Memory B cell (primary cell): ENCODE data around the gene MED13L.

ENCODE experiments used
- ATAC-seq: fragments of 150-1000 bp; cut with Tn5 transposase; 2 replicates; pipeline ENCODE4 v1.10.0; 2021; ENCODE audit warnings: low read depth, mild to moderate bottlenecking, moderate library complexity
- DNase-seq, 2 donors: peaks; one replicate each; pipeline ENCODE4 v3.0.0; 2022; ENCODE audit warnings: low spot score in 2 of 2
- H3K27ac Mint-ChIP-seq: one replicate; pipeline ENCODE4 v1.8.0; 2022; ENCODE audit warnings: mild to moderate bottlenecking, moderate library complexity, mixed read lengths
- H3K27me3 Mint-ChIP-seq: one replicate; pipeline ENCODE4 v1.8.0; 2022; ENCODE audit warnings: mixed read lengths
- H3K36me3 Mint-ChIP-seq: one replicate; pipeline ENCODE4 v1.8.0; 2022; ENCODE audit warnings: mild to moderate bottlenecking, mixed read lengths
- H3K4me1 Mint-ChIP-seq: one replicate; pipeline ENCODE4 v1.8.0; 2022; ENCODE audit warnings: mixed read lengths
- H3K4me3 Mint-ChIP-seq: one replicate; pipeline ENCODE4 v1.8.0; 2022; ENCODE audit warnings: mild to moderate bottlenecking, moderate library complexity, mixed read lengths
- H3K9me3 Mint-ChIP-seq: one replicate; pipeline ENCODE4 v1.8.0; 2022; ENCODE audit warnings: mixed read lengths

Gene MED13L

DNA sequence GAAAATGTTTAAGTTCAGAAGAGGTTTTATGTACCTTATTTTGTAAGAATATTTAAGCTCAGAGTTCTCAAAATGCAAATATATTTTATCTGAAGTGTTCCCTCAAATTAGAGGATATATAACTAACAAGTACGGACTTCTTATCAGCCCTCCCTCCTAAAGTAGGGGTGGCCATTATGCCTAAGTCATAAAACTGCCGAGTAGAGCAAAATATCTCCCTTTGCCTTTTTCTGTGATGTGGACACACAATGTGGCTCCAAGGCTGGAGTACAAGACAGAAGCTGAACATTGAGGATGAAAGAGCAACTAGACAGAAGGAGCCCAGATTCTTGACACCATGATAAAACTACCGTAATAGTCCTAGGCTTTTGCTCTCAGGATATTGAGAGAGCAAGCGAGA is 120.9 kb downstream of the MED13L start:
- H3K9me3 Mint-ChIP-seq = no peaks in the 10 kb centered on the region
- H3K27me3 Mint-ChIP-seq = no peaks in the 10 kb centered on the region
- no peak overlapping the region for H3K27ac Mint-ChIP-seq
- no peak for DNase-seq
- H3K4me1 Mint-ChIP-seq = peaks cover 48% of the 10 kb centered on the region
- H3K4me3 Mint-ChIP-seq = no peak overlapping the region
- no peak for ATAC-seq
- H3K36me3 Mint-ChIP-seq = peaks cover 3% of the 10 kb centered on the region

DNA sequence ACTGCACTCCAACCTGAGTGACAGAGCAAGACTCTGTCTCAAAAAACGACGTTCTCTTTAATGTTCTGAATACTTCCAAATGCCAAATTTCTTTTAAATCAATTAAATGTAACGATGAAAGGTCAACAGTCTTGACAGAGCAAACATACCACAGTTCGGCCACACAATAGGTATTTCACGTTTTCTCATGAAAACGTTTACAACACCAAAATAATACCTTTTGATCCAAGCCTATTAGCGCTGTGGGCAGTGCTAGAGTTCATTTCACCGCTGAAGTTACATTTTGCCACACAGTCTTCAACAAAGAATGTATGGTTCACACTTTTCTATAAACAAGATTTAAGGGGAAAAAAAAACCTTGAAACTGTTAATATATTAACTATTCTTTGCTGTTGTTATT is 122.1 kb downstream of the MED13L start:
- no peak for ATAC-seq
- Mint-ChIP-seq H3K4me3 (no peak overlapping the region), H3K27me3 (no peaks in the 10 kb centered on the region), H3K4me1 (peaks cover 41% of the 10 kb centered on the region), H3K27ac (no peak overlapping the region), H3K9me3 (no peaks in the 10 kb centered on the region), H3K36me3 (peaks cover 3% of the 10 kb centered on the region)
- DNase-seq = no peak

DNA sequence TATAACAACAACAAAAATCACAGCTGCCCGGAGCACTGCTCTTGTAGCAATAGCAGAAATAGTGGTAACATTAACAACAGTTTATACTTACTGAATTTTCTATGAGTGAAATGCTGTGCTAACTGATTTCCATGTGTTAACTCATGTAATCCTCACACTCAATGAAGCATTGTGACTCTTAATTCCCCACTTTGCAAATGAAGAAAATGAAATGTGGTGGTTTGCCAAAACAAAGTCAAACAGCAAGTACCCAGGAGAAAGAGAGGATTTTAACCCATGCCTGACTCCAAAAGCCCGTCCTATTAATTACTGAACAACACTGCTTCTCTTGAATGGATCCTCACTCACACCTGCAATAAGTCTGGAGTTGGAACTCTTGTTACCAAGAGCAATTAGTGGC is 123.5 kb downstream of the MED13L start:
- Mint-ChIP-seq H3K4me1 (peaks cover 50% of the 10 kb centered on the region), H3K27ac (peak overlapping the region; percentile 58), H3K27me3 (no peaks in the 10 kb centered on the region), H3K9me3 (no peaks in the 10 kb centered on the region), H3K36me3 (peaks cover 3% of the 10 kb centered on the region), H3K4me3 (no peak overlapping the region)
- ATAC-seq (no peak), DNase-seq (no peak)

DNA sequence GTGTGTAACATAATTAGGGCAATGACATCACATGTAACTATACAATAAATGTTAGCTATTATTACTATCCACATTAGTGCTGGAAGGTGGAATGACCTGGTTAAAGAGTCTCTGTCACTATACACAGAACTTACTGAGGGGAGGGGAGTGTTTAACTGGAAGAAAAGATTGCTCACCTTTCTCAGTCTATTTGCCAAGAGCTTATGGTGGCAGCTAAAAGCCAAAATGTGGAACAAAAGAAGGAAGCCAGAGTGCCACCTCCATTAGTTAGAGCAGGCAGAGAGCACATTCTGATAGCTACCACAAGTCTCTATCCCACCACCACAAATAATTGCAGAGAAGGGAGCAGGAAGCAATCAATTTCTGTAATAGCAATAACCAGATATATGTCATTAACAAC is 124.4 kb downstream of the MED13L start:
- Mint-ChIP-seq H3K4me1 (peaks cover 52% of the 10 kb centered on the region), H3K27ac (no peak overlapping the region), H3K4me3 (no peak overlapping the region), H3K9me3 (no peaks in the 10 kb centered on the region), H3K36me3 (peaks cover 3% of the 10 kb centered on the region), H3K27me3 (no peaks in the 10 kb centered on the region)
- DNase-seq (no peak), ATAC-seq (no peak)

DNA sequence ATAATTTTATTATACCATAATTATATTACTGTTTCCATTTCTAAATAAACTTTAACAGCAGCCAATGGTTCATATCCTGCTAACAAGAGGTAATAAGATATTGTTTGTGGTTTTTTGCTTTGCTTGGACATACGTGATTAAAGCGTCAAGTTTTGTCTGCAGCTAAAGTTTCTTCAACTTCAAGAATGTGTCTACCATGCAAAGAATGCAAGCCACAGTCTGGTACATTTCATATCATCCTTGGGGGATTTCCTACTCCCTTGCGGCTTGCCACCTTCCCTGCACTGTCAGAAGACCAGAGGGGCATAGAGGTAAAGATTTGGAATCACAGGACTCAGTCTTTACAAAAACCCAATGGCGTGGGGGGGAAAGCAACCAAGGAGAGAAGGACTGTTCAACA is 125.2 kb downstream of the MED13L start:
- Mint-ChIP-seq H3K27me3 (no peaks in the 10 kb centered on the region), H3K4me1 (peaks cover 43% of the 10 kb centered on the region), H3K36me3 (peaks cover 1% of the 10 kb centered on the region), H3K9me3 (no peaks in the 10 kb centered on the region), H3K27ac (no peak overlapping the region), H3K4me3 (no peak overlapping the region)
- peak; percentile 89 for ATAC-seq
- DNase-seq = no peak

DNA sequence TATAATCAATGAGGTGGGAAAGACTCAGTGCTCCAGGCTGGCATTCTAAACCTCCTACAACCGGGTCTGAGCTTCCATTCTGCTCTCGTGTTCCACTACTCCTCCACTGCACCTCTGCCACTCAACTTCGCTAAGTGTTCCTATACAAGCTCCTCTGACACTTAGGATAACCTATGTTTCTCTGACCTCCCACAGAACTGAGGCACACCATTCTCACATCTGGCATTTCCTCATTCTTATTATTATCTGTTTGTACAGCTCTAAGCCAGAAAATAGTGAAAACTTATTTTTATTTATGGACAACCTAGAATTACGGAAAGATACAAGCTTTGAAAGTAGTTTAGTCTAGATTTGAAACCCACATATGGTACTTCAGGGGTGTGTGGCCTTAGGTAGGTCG is 127.0 kb downstream of the MED13L start:
- H3K9me3 Mint-ChIP-seq = no peaks in the 10 kb centered on the region
- H3K4me3 Mint-ChIP-seq = no peak overlapping the region
- peaks cover 36% of the 10 kb centered on the region for H3K4me1 Mint-ChIP-seq
- ATAC-seq (no peak), DNase-seq (no peak)
- no peaks in the 10 kb centered on the region for H3K36me3 Mint-ChIP-seq
- peak overlapping the region; percentile 6 for H3K27ac Mint-ChIP-seq
- no peaks in the 10 kb centered on the region for H3K27me3 Mint-ChIP-seq

DNA sequence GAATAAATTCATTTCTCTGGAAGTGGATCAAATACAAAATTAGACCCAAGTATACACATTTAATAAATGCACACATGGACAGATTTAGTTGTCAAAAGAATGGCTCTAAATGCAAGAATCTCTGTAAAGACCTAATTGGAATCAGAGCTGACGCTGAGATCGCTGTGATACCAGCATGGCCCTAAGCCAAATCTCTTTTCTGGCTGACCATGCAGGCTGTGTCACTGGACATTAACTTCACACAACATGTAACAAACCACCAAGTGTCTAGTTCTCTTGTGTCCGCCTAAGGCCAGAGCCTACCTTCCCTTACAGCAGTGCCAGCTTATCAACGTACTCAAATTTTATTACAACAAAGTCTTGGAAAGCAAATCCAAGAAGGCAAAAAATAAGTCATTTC is 127.5 kb downstream of the MED13L start:
- H3K4me3 Mint-ChIP-seq = no peak overlapping the region
- ATAC-seq = no peak
- H3K27ac Mint-ChIP-seq = peak overlapping the region; percentile 6
- H3K27me3 Mint-ChIP-seq = no peaks in the 10 kb centered on the region
- H3K9me3 Mint-ChIP-seq = no peaks in the 10 kb centered on the region
- H3K4me1 Mint-ChIP-seq = peaks cover 37% of the 10 kb centered on the region
- no peak for DNase-seq
- H3K36me3 Mint-ChIP-seq = no peaks in the 10 kb centered on the region

DNA sequence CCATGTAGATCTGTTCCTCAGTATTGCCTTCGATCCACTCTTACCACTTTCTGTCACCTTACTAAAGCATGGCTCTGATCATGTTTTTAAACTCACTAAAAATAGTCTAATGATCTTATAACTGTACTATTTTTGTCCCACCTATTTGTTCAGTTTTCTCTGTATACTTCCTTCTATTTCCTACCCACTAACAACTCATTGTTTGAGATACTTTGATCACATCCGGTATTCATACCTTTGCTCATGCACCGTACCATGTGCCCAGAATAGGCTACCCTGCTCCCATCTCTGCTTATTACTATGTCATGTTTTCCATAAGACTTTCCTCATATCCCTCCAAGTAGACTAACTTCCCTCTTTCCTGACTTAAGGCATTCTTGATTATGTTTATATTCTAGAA is 128.6 kb downstream of the MED13L start:
- H3K36me3 Mint-ChIP-seq = no peaks in the 10 kb centered on the region
- ATAC-seq (peak; percentile 43), DNase-seq (no peak)
- H3K9me3 Mint-ChIP-seq = no peaks in the 10 kb centered on the region
- H3K4me1 Mint-ChIP-seq = peaks cover 43% of the 10 kb centered on the region
- H3K27ac Mint-ChIP-seq = peak overlapping the region; percentile 2
- no peak overlapping the region for H3K4me3 Mint-ChIP-seq
- no peaks in the 10 kb centered on the region for H3K27me3 Mint-ChIP-seq

DNA sequence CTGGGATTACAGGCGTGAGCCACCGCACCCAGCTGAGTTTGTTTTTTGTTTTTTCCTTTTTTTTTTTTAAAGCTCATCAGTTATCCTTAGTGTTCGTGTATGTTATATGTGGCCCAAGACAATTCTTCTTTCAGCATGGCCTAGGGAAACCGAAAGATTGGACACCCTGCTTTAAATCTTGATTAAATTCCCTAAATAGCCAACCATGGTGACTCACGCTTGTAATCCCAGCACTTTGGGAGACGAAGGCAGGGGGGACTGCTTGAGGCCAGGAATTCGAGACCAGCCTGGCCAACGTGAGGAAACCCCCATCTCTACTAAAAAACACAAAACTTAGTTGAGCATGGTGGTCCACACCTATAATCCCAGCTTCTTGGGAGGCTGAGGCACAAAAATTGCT is 131.1 kb downstream of the MED13L start:
- H3K4me1 Mint-ChIP-seq = peaks cover 47% of the 10 kb centered on the region
- H3K4me3 Mint-ChIP-seq = no peak overlapping the region
- ATAC-seq = no peak
- no peaks in the 10 kb centered on the region for H3K27me3 Mint-ChIP-seq
- no peaks in the 10 kb centered on the region for H3K9me3 Mint-ChIP-seq
- H3K27ac Mint-ChIP-seq = no peak overlapping the region
- H3K36me3 Mint-ChIP-seq = no peaks in the 10 kb centered on the region
- no peak for DNase-seq

DNA sequence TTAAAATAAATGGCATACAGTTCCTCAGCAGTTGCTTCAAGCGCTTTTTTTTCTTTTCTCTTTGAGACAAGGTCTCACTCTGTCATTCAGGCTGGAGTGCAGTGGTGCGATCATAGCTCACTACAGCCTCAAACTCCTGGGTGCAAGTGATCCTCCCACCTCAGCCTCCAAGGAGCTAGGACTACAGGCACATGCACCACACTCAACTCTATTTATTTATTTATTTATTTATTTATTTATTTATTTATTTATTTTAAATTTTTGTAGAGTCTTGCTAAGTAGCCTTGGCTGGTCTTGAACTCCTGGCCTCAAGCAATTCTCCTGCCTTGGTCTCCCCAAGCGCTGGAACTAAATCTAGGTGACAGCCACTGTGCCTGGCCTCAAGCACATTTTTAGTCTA is 132.0 kb downstream of the MED13L start:
- Mint-ChIP-seq H3K36me3 (no peaks in the 10 kb centered on the region), H3K9me3 (no peaks in the 10 kb centered on the region), H3K27ac (no peak overlapping the region), H3K4me1 (peaks cover 47% of the 10 kb centered on the region), H3K27me3 (no peaks in the 10 kb centered on the region), H3K4me3 (no peak overlapping the region)
- DNase-seq = no peak
- ATAC-seq = no peak

DNA sequence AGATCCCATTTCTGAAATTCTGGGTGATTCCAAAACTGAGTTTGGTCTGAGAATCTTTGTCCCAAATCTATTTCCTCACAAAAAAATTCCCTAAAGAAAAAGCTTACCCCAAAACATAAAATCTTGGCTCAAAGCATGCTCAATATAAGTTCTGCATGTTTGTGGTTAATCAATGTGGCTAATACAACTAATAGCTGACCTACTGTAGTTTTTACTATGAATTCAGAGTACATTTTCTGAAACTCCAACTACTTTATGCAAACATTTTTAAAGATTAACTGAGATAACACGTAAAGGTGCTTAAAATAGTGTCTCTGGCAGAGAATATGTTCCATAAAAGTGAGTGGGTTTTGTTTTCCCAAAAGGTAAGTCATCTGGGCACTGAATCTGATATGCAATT is 133.1 kb downstream of the MED13L start:
- peak overlapping the region; percentile 75 for H3K27ac Mint-ChIP-seq
- DNase-seq (no peak), ATAC-seq (no peak)
- no peaks in the 10 kb centered on the region for H3K27me3 Mint-ChIP-seq
- H3K9me3 Mint-ChIP-seq = no peaks in the 10 kb centered on the region
- H3K36me3 Mint-ChIP-seq = no peaks in the 10 kb centered on the region
- H3K4me3 Mint-ChIP-seq = no peak overlapping the region
- H3K4me1 Mint-ChIP-seq = peaks cover 44% of the 10 kb centered on the region

DNA sequence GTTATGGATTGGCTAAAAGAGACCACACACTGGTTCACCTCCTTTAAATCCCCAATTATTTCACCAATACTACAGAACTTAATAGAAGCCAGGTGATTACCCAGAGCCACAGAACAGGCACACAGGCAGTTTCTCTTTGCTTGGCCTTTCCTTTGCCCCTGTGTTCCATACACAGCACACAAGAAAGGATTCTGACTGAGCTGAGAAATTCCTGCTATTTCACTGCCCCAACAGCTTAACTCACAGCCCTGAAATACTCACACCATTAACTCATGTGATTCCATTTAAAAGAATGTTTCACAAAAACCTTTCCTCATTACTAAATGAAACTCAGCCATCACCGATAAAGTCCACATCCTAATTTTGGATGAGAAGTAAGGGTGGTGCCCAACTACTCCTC is 133.6 kb downstream of the MED13L start:
- Mint-ChIP-seq H3K36me3 (no peaks in the 10 kb centered on the region), H3K4me1 (peaks cover 40% of the 10 kb centered on the region), H3K9me3 (no peaks in the 10 kb centered on the region), H3K27me3 (no peaks in the 10 kb centered on the region), H3K4me3 (peak overlapping the region; percentile 34), H3K27ac (peak overlapping the region; percentile 75)
- ATAC-seq (no peak), DNase-seq (no peak)

DNA sequence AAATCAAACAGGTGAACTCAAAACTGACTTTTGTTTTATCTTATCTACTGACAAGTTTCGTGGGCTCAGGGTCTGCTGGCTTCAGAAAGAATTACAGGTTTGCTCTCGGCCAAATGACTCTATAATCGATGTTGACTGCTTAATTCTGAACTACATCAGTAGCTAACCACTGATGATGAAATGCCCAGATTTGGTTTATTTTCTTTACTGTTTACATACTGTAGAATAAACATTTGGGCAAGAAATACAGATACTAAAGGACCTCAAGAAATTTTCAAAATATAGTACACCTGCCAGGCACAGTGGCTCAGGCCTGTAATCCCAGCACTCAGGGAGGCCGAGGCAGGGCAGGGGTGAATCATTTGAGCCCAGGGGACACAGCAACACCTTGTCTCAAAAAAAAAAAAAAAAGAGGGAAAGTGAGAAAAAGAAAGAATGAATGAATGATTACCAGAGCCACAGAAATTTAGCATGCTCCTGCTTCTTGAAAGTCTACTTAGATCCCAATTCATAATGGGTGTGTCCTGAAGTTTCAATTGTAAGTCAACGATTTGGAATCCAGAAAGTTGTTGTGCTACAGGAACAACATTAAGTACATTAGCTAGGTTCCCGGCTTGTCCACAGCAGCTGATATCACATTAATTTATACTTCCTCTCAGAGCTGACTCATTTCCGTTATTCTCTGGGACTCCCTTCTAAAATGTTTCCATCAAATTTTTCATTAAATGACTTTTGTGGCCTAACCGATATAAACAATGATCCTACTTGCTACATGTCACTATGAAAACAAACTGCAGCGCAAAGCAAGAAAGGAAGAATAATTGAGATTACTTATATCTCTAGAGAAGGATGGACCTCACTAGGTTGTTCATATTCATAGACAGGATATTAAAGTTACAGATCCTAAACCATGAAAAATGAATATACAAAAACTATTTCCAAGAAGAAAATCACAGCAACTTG is 134.3 kb downstream of the MED13L start:
- no peak for DNase-seq
- peak; percentile 37 for ATAC-seq
- no peaks in the 10 kb centered on the region for H3K9me3 Mint-ChIP-seq
- H3K36me3 Mint-ChIP-seq = no peaks in the 10 kb centered on the region
- H3K27ac Mint-ChIP-seq = peak overlapping the region; percentile 75
- H3K4me3 Mint-ChIP-seq = peak overlapping the region; percentile 34
- H3K4me1 Mint-ChIP-seq = peaks cover 38% of the 10 kb centered on the region
- no peaks in the 10 kb centered on the region for H3K27me3 Mint-ChIP-seq

DNA sequence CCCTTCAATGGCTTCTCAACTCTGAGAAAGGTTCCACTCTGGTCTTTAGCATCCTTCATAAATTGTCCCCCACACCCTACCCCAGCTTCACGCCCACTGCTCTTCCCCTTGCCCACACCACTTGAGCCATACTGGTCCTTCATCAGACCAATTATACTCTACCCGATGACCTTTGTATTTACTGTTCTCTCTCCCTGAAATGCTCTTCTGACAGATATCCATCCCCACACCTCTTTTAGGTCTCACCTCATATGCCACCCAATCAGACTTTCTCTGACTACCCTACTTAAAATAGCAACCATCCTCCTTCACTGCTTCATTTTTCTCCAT is 135.7 kb downstream of the MED13L start:
- H3K4me1 Mint-ChIP-seq = peaks cover 43% of the 10 kb centered on the region

More for the DNA sequence above, 135.7 kb downstream of the MED13L start:
- H3K36me3 Mint-ChIP-seq = no peaks in the 10 kb centered on the region
- DNase-seq (no peak), ATAC-seq (no peak)
- peak overlapping the region; percentile 20 for H3K27ac Mint-ChIP-seq
- H3K9me3 Mint-ChIP-seq = no peaks in the 10 kb centered on the region
- H3K4me3 Mint-ChIP-seq = no peak overlapping the region
- H3K27me3 Mint-ChIP-seq = no peaks in the 10 kb centered on the region
